ENCODE results near the gene PARP6. TPM values are rescaled to one million over a fixed set of nuclear protein-coding genes. Genes with fewer than 3 reads are reported as not detected.

PARP6 gene
- total and polyA plus RNA-seq, 2 donors (not counting 1 experiment from before 2014, with no cell fraction given), result 118 to 134 TPM

DNA sequence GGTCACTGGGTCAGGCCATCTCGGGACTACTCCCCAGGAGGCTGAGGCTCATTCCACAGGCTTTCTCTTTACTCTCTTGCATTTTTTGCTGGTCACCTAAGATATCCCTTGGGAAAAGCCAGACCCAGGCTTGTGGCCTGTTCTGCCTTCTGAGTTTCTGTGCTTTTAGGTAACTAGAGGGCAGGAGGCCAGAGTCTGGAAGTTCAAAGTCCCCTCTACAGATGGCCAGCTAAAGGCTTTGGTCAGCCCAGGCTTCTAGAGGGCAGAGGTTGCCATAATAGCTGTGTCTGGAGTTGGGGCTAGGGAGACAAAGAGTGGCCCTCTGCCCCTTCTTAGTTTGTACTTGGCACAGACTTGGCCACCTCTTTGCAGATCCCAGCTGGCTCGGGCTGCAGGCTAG lies 8.4 kb upstream of the PARP6 start:
- H4K20me1 ChIP-seq (ENCODE audit: control insufficient read depth, insufficient read depth, low read length, poor library complexity, severe bottlenecking), result no peaks in the 10 kb centered on the region
- no peak overlapping the region for H3K4me3 ChIP-seq (ENCODE audit: control extremely low read depth in 1 of 5, extremely low read depth in 1 of 5, insufficient read depth in 1 of 5, low read depth in 2 of 5, low read length in 4 of 5)
- DNase-seq, result no peak
- ATAC-seq (ENCODE audit: low read depth), result no peak
- no peak overlapping the region for H2AFZ ChIP-seq (ENCODE audit: insufficient read depth, low read depth, low read length, poor library complexity, severe bottlenecking)
- Mint-ChIP-seq H3K27ac (no peak overlapping the region), H3K4me3 (no peak overlapping the region), H3K27me3 (no peaks in the 10 kb centered on the region), H3K4me1 (no peaks in the 10 kb centered on the region), H3K9me3 (ENCODE audit: insufficient read depth) (no peaks in the 10 kb centered on the region)
- H3K9ac ChIP-seq (ENCODE audit: low read length), result no peak overlapping the region
- H3K27me3 ChIP-seq (replicated peaks in 1 of 4; ENCODE audit: control extremely low read depth in 1 of 4, control insufficient read depth in 3 of 4, insufficient read depth in 4 of 4, low read length in 3 of 4), result no peaks in the 10 kb centered on the region
- no peak for TF ChIP-seq EZH2 (IDR thresholded peaks at IDR 0.05; ENCODE audit: borderline replicate concordance, insufficient read depth, low read depth, low read length, poor library complexity, severe bottlenecking)
- TF ChIP-seq, protein P1, sequence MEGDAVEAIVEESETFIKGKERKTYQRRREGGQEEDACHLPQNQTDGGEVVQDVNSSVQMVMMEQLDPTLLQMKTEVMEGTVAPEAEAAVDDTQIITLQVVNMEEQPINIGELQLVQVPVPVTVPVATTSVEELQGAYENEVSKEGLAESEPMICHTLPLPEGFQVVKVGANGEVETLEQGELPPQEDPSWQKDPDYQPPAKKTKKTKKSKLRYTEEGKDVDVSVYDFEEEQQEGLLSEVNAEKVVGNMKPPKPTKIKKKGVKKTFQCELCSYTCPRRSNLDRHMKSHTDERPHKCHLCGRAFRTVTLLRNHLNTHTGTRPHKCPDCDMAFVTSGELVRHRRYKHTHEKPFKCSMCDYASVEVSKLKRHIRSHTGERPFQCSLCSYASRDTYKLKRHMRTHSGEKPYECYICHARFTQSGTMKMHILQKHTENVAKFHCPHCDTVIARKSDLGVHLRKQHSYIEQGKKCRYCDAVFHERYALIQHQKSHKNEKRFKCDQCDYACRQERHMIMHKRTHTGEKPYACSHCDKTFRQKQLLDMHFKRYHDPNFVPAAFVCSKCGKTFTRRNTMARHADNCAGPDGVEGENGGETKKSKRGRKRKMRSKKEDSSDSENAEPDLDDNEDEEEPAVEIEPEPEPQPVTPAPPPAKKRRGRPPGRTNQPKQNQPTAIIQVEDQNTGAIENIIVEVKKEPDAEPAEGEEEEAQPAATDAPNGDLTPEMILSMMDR (IDR thresholded peaks at IDR 0.05), result no peak
- no peak overlapping the region for H3K27ac ChIP-seq (ENCODE audit: low read length in 2 of 2)
- H3K79me2 ChIP-seq (ENCODE audit: control insufficient read depth, insufficient read depth, low read length), result no peaks in the 10 kb centered on the region
- POLR2A ChIA-PET, result no interaction called here
- H3K36me3 ChIP-seq (replicated peaks in 1 of 2; ENCODE audit: control extremely low read depth in 1 of 2, control insufficient read depth in 1 of 2, extremely low read depth in 1 of 2, insufficient read depth in 2 of 2, low read length in 1 of 2), result no peaks in the 10 kb centered on the region
- CTCF ChIA-PET, result interaction anchor here (1.1 to 1.3 kb wide), 2 partner anchors 16 to 56 kb away, joined by 3 to 4 read pairs; no protein-coding TSS in a partner anchor
- WGBS (ENCODE audit: insufficient coverage), result 96% methylated on average over 2 of the region's 2 CpGs
- H3K9me3 ChIP-seq (ENCODE audit: control extremely low read depth in 1 of 3, control insufficient read depth in 2 of 3, insufficient read depth in 1 of 3, low read length in 2 of 3), result no peaks in the 10 kb centered on the region
- intact Hi-C loops (cut with micrococcal nuclease), result no loop called here
- no peaks in the 10 kb centered on the region for H3K4me1 ChIP-seq (ENCODE audit: control insufficient read depth in 2 of 2, insufficient read depth in 2 of 2, low read length in 2 of 2)
- H3K4me2 ChIP-seq (replicated peaks; ENCODE audit: low read depth, low read length, poor library complexity, severe bottlenecking), result no peak overlapping the region

DNA sequence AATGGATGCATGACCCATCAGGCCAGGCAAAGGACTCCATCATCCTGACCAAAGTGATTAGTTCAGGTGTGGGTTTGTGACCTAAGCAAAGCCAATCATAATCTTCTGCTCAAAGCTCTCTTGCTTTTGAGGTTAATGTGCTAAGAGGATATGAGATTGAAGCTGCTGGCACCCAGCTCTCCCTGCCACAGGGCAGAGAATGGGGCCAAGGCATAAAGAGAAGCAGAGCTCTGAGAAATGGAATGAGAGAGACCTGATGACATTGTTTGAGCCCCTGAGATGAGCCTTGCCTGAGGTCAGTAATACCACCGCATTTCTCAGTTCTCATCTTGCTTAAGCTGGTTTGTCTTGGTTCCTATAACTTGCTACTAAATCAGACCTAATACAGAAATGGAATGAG lies 6.4 kb upstream of the PARP6 start:
- no peak for ATAC-seq (ENCODE audit: low read depth)
- Histone ChIP-seq H3K79me2 (ENCODE audit: control insufficient read depth, insufficient read depth, low read length) (no peaks in the 10 kb centered on the region), H2AFZ (ENCODE audit: insufficient read depth, low read depth, low read length, poor library complexity, severe bottlenecking) (no peak overlapping the region), H3K4me1 (ENCODE audit: control insufficient read depth in 2 of 2, insufficient read depth in 2 of 2, low read length in 2 of 2) (no peaks in the 10 kb centered on the region), H3K36me3 (replicated peaks in 1 of 2; ENCODE audit: control extremely low read depth in 1 of 2, control insufficient read depth in 1 of 2, extremely low read depth in 1 of 2, insufficient read depth in 2 of 2, low read length in 1 of 2) (no peaks in the 10 kb centered on the region), H3K4me3 (ENCODE audit: control extremely low read depth in 1 of 5, extremely low read depth in 1 of 5, insufficient read depth in 1 of 5, low read depth in 2 of 5, low read length in 4 of 5) (no peak overlapping the region), H3K4me2 (replicated peaks; ENCODE audit: low read depth, low read length, poor library complexity, severe bottlenecking) (no peak overlapping the region), H3K27me3 (replicated peaks in 1 of 4; ENCODE audit: control extremely low read depth in 1 of 4, control insufficient read depth in 3 of 4, insufficient read depth in 4 of 4, low read length in 3 of 4) (no peaks in the 10 kb centered on the region), H3K9ac (ENCODE audit: low read length) (no peak overlapping the region), H3K9me3 (ENCODE audit: control extremely low read depth in 1 of 3, control insufficient read depth in 2 of 3, insufficient read depth in 1 of 3, low read length in 2 of 3) (no peaks in the 10 kb centered on the region), H4K20me1 (ENCODE audit: control insufficient read depth, insufficient read depth, low read length, poor library complexity, severe bottlenecking) (no peaks in the 10 kb centered on the region), H3K27ac (ENCODE audit: low read length in 2 of 2) (no peak overlapping the region)
- no peak overlapping the region for H3K4me3 Mint-ChIP-seq
- no CpG with 5 or more reads among the region's 1 CpG for WGBS (ENCODE audit: insufficient coverage)
- ChIA-PET CTCF (no interaction called here), POLR2A (no interaction called here)
- TF ChIP-seq, protein P1 (IDR thresholded peaks at IDR 0.05), result no peak
- TF ChIP-seq EZH2 (IDR thresholded peaks at IDR 0.05; ENCODE audit: borderline replicate concordance, insufficient read depth, low read depth, low read length, poor library complexity, severe bottlenecking), result no peak
- H3K27ac Mint-ChIP-seq, result no peak overlapping the region
- H3K9me3 Mint-ChIP-seq (ENCODE audit: insufficient read depth), result no peaks in the 10 kb centered on the region
- H3K4me1 Mint-ChIP-seq, result peaks cover 5% of the 10 kb centered on the region
- no peaks in the 10 kb centered on the region for H3K27me3 Mint-ChIP-seq
- DNase-seq, result no peak
- intact Hi-C loops (cut with micrococcal nuclease), result no loop called here

Measured in B cell (primary cell).